Fibroblast of skin of scalp (primary cell): ENCODE measurements around the gene ST8SIA1.
A peak's percentile ranks its signal among the peaks of the same experiment; 100 is the strongest.

ENCODE experiments used
- DNase-seq: peaks from one replicate; pipeline ENCODE4 v3.0.0-alpha.2; 2013

ST8SIA1 gene

GRCh38 chr12:22231836-22232235, 102.7 kb downstream of the ST8SIA1 start:
- DNase-seq = no peak

- DNase-seq = no peak
Observed at GRCh38 chr12:22231078-22231477, 103.4 kb downstream of the ST8SIA1 start.

- DNase-seq = peak; percentile 82
Observed at GRCh38 chr12:22230280-22230794, 104.2 kb downstream of the ST8SIA1 start.

GRCh38 chr12:22229652-22230279, 104.7 kb downstream of the ST8SIA1 start:
- DNase-seq = no peak

GRCh38 chr12:22228022-22228875, 106.3 kb downstream of the ST8SIA1 start:
- DNase-seq = peak; percentile 62

- no peak for DNase-seq
Observed at GRCh38 chr12:22223356-22223755, 111.2 kb downstream of the ST8SIA1 start.

- DNase-seq = no peak
Observed at GRCh38 chr12:22217556-22217955, 117.0 kb downstream of the ST8SIA1 start.

- peak; percentile 53 for DNase-seq
Observed at GRCh38 chr12:22215467-22216253, 118.8 kb downstream of the ST8SIA1 start.

GRCh38 chr12:22211128-22211527, 123.4 kb downstream of the ST8SIA1 start:
- DNase-seq = no peak

GRCh38 chr12:22209422-22209821, 125.1 kb downstream of the ST8SIA1 start:
- DNase-seq = no peak

GRCh38 chr12:22206111-22206728, 128.3 kb downstream of the ST8SIA1 start:
- no peak for DNase-seq

- no peak for DNase-seq
Observed at GRCh38 chr12:22204391-22204790, 130.1 kb downstream of the ST8SIA1 start.

GRCh38 chr12:22202847-22203246, 131.7 kb downstream of the ST8SIA1 start:
- DNase-seq = no peak

GRCh38 chr12:22201101-22201500, 133.4 kb downstream of the ST8SIA1 start:
- DNase-seq = no peak

GRCh38 chr12:22196236-22196635, 138.3 kb downstream of the ST8SIA1 start:
- DNase-seq = no peak

GRCh38 chr12:22190969-22191368, 143.5 kb downstream of the ST8SIA1 start:
- DNase-seq = no peak

GRCh38 chr12:22188431-22188830, 146.1 kb downstream of the ST8SIA1 start:
- DNase-seq = no peak

GRCh38 chr12:22180705-22181104, 153.8 kb downstream of the ST8SIA1 start:
- DNase-seq = no peak

- DNase-seq = no peak
Observed at GRCh38 chr12:22173177-22173576, 161.3 kb downstream of the ST8SIA1 start.

GRCh38 chr12:22172501-22172900, 162.0 kb downstream of the ST8SIA1 start:
- DNase-seq = no peak

- no peak for DNase-seq
Observed at GRCh38 chr12:22169376-22169775, 165.1 kb downstream of the ST8SIA1 start.

- DNase-seq = no peak
Observed at GRCh38 chr12:22164139-22164538, 170.4 kb downstream of the ST8SIA1 start.

GRCh38 chr12:22163594-22163993, 170.9 kb downstream of the ST8SIA1 start:
- DNase-seq = no peak
